HG03039 (cell line): ENCODE results near the gene LRRC58.
"Not testable (repeated sequence)": the region's sequence is repeated elsewhere in the genome, so short reads cannot be mapped to it uniquely, and the experiment has no call there.

Source experiments
- ATAC-seq: cut with Tn5 transposase; IDR thresholded peaks from one replicate; pipeline ENCODE4 v1.9.1; 2021; ENCODE audit warnings: mild to moderate bottlenecking, moderate library complexity; ENCODE audit not compliant: unreplicated experiment

Gene LRRC58

DNA sequence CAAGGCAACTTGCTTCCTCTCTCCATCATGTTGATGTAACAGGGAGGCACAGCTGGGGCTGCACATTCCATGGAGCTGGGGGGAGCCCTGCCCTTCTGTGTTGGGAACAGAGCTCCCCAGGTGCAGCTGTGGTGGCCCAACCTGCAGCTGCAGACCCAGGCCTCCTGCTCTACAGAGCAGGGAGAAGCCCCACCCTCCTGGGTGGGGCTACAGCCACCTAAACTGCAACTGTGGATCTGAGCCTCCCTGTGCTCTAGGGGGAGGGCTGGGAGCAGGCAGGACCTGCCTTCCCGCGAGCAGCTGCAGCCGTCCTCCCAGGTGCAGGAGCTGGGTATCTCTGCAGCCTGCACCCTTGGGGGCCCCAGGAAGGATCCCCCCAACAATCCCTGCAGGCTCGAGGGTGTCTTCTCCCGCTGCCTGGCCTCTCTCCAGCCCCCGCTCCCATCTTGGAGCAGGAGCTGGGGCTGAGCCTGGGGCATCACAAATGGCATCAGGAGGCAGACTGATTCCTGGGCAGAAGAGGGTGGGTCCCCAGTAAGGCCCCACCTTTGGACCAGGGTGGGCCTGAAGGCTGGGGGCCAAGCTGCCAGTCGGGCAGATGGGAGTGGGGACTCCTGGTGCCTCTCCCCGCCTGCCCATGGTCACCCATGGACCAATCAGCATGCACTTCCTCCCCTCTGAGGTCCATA, 7.4 kb downstream of the LRRC58 start:
- ATAC-seq, result no peak

DNA sequence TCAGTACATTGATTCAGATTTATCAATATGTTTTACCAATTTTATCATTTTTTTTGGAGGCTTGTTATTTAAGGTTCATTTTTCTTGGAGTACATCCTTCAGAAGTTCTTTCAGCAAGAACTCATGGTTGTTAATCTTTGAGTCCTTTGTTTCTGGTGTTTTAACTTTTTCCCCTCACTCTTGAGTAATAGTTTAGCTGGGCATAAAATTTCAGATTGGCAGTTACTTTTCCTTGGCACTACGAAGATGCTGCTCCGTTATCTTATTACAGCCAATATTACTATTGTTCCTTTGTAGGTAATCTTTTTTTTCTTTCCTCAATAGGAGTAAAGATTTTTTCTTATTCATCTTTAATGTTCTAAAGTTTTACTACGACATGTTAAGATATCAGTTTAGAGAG, 9.8 kb downstream of the LRRC58 start:
- no peak for ATAC-seq

DNA sequence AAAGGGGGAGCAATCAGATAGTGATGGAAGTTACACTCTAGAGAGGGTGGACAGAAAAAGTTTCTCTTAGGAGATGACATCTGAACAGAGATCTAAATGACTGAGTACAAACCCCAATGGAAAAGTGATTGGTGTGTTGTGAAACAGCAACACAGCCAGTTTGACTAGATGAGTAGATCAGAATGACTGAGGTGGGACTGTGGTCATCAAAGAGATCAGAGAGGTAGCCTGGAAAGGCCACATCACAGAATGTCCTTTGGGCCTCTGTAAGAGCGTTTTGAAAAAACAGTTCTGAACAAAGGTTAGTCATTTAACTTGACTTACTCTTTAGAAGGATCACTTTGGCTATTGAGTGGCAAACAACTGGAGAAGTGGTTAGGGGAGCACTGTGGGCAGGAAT, 10.6 kb downstream of the LRRC58 start:
- ATAC-seq, result no peak

DNA sequence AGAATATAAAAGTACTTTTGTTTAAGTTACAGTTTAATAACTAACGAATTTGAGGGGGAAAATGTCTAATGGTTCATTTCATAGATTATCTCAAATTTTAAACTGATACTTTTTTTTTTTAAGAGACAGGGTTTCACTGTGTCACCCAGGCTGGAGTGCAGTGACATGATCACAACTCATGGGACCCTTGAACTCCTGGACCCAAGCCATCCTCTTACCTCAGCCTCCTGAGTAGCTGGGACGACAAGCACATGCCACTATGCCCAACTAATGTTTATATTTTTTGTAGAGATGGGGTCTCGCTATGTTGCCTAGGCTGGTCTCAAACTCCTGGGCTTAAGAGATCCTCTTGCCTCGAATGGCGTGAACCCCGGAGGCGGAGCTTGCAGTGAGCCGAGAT, 16.5 kb downstream of the LRRC58 start:
- ATAC-seq, result no peak

DNA sequence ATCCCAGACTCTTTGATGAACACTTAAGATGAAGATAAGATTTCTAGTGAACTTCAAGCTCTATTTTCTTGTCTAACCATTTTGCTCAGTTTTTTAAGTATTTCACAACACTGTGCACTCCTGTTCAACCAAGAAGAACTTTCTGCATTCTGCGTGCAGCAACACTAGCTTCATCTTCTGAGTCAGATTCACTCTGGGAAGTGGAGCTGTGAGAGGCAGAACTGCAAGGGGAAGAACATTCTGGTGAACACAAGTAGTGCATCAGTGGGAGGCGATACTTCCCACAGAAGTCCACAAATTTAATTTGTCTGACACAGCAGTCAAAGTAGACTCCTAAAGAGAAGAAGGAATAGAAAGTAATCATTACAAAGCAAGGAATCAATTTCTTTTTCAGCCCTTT, 18.1 kb downstream of the LRRC58 start:
- no peak for ATAC-seq

DNA sequence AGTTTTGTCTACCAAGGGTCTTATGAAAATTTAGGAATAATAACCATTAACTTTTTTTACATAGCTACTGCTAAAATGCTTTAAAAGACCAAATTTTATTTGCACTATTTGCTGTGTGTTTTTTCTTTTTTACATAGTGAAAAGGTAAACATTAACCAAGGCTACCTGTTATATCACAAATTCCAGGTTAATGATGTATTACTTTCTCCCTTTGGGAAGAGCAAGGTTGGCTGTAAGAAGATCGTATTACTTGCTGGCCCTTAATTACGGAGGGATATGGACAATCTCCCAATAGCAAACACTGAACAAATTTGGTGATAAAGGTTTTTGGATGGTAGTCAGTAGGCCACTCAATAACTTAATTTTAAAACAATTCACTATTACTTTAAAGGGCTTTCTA, 22.4 kb downstream of the LRRC58 start:
- ATAC-seq, result no peak

DNA sequence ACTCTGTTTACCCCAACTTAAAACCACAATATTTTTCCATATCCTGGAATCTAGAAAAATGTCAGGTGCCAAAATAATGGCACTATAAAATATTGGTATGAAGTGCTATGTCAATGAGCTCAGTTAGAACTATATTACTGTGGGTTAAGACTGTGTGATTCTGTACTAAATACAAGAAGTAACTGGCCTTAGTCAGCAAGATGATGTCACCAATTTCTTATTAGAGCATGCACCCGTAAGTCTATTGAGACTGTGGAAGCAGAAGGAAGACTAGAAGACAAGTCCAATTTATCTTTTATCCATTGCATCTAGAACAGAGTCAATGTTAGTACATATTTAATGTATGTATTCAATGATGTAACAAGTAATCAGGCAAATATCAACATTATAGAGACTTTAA, 25.0 kb downstream of the LRRC58 start:
- ATAC-seq, result no peak

DNA sequence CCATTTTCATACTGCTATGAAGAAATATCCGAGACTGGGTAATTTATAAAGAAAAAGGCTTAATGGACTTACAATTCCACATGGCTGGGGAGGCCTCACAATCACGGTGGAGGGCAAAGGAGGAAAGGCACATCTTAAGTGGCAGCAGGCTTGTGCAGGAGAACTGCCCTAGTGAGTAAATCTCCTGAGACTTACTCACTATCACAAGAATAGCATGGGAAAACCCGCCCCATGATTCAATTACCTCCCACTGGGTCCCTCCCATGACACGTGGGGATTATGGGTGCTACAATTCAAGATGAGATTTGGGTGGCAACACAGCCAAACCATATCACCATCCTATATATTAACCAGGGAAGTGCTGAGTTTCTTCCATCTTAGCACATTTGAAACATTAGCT, 25.4 kb downstream of the LRRC58 start:
- not testable (repeated sequence) for ATAC-seq

DNA sequence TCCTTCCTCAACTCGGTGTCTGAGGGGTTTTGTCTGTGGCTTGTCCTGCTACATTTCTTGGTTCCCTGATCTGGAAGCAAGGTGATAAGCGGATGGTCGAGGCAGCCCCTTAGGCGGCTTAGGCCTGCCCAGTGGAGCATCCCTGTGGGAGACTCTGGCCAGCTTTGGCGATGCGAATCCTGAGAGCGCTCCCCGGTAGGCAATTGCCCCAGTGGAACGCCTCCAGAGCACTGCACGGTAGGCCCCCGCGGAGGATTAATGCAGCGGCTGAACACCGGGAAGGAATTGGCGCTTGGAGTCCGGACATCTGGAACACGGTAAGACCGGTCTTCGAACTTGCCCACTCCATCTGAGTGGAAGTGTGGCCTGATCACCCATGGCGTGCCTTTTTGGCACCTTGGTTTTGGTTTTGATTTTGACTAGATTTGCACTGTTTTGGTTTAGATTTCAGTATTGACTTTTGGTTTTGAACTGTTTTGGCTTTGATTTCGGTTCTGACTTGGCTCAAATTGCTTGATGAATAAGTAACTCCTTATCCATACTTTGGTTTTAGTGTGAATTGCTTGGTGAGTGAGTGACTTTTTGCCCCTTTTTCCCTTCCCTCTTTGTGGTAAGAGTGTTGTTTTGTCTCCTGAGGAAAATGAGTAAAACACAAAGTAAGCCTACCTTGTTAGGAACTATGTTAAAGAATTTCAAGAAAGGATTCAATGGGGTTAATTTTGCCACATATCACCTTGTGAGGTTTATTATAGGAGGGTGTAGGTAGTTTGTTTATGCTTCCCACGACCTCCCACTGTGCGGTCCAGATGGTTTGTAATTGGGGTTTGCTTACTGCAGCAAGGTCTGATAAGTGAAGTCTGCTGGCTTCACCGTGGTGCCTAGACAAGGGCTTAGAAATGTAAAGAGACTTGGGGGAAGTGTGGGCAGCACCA, 37.0 kb downstream of the LRRC58 start:
- no peak for ATAC-seq

DNA sequence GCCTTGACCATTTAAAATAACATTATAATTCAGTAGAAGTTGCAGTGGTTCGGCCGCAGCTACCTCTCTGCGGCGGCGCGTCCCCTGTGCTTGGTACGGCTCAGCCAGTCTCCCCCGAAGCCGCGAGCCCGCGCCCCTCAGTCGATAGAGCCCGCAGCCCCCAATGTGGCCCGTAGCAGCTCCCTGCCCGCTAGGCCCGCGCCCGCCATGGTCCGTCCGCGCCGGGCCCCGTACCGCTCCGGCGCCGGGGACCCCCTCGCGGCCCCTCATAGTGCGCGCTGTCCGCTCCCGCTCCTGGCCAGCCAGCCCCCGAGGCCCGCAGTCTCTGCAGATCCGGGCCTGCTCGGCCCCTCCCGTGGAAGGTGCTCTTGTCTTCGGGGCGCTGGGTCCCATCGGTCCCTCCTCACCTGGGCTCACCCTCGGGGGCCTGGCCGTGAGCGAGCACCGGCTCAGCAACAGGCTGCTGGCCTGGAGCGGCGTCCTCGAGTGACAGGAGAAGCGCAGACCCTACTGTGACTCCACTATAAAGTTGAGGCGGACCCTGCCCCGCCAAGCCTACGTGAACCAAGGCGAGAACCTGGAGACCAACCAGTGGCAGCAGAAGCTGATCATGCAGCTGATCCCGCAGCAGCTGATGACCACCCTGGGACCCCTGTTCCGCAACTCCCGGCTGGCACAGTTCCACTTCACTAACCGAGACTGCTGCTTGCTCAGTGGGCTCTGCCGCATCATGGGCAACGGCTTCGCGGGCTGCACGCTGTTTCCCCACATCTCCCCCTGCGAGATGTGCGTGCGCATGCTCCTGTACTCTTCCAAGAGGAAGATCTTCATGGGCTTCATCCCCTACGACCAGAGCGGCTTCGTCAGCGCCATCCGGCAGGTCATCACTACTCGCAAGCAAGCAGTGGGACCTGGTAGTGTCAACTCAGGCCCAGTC, 42.4 kb downstream of the LRRC58 start:
- ATAC-seq, result no peak

DNA sequence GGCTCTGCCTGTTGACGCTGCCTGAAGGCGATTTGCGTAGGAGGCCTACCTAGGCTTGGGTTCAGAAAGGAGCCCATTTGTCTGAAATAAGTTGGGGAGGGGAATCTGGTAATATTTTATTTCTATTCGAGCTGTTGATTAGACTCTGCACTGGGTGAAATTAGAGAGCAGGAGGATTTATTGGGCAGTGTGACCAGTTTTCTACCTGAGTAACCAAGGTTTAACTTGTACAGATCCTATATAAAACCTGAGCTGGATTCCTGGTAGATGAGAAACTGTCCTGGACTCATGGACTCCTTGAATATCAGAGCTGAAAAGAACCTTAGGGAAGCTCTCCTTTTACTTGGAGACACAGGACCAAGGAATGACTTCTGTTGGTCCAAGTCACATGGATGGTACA, 44.5 kb downstream of the LRRC58 start:
- no peak for ATAC-seq

DNA sequence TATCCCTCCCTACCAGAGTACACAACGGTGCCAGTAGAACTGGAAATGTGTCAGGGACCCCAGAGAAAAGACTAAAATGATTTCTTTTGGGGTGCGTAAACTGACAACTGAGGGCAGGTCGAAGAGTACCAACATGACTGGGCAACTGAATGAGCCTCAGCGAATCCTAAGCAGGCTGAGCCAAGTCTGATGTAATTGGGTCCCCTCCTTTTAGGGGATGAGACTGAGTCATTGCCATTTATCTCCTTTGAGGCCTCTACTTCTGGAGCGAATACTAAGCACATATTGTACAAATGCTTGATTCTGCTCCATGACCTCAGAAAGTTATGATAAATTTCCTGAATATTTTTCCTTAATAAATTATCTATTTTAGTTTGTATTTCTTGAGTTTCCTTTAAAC, 46.8 kb downstream of the LRRC58 start:
- ATAC-seq, result no peak

DNA sequence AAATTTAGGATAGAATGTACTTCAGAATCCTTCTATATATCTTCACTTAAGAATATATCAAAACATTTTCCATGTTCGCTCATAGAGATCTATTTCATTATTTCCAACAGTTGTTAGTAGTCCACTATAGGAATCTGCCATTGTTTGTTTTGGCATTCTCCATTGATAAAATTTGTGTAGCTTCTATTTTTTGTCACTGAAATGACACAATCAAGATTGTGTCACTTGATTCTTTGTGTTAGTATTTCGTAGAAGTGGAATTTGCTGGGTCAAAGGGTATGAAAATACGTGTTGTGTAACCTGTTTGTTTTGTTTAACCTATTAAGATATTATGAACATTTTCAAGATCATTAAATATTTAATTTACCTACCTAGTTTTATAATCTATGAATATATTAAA, 48.2 kb downstream of the LRRC58 start:
- ATAC-seq, result no peak

DNA sequence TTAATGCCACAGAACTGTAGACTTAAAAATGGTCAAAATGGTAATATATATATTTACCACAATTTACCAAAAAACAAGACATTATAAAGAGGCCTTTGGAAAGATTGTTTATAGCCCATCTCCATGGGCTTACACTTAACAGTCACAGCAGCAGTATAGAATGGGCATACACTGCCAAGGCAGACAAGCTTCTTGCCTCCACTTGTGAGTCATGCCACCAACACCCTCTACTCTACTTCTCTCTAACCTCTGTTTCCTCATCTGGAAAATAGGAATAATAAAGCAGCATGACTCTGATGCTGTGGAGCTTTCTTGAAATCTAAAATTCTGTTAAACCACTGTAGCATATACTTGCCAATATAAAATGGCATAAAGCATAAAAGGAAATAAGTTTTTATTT, 49.8 kb downstream of the LRRC58 start:
- ATAC-seq, result no peak

DNA sequence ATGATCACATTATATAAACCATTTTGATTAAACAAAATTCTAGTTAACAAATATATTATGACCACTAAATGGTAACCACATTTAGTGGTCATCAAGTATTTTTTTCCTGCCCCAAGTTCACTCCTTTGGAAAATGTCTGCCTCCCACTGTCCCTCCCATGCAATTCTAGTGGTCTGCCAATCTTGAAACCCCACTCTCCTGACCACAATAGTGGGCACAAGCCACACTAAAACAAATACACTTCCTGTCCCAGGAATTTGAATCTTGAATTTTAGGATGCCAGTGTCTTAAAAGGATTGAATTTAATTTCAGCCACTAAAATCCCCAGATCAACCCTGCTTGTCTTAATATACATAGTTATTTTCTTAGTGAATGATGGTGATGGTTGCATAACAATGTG, 50.2 kb downstream of the LRRC58 start:
- ATAC-seq, result no peak

DNA sequence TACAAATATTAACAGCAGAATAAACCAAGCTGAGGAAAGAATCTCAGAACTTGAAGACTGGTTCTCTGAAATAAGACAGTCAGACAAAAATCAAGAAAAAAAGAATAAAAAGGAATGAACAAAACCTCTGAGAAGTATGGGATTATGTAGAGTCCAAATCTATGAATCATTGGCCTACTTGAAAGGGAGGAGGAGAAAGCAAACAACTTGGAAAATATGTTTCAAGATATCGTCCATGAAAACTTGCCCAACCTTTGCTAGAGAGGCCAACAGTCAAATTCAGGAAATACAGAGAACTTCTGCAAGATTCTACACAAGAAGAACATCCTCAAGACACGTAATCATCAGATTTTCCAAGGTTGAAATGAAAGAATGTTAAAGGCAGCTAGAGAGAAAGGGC, 57.6 kb downstream of the LRRC58 start:
- ATAC-seq, result not testable (repeated sequence)

DNA sequence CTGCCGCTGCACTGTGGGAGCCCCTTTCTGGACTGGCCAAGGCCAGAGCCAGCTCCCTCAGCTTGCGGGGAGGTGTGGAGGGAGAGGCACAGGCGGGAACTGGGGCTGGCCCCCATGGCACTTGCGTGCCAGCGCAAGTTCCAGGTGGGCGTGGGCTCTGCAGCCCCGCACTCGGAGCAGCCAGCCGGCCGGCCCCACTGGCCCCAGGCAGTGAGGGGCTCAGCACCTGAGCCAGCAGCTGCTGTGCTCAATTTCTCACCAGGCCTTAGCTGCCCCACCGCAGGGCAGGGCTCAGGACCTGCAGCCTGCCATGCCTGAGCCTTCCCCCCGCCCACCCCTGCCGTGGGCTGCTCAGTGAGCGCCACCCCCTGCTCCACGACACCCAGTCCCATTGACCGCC, 59.5 kb downstream of the LRRC58 start:
- no peak for ATAC-seq

DNA sequence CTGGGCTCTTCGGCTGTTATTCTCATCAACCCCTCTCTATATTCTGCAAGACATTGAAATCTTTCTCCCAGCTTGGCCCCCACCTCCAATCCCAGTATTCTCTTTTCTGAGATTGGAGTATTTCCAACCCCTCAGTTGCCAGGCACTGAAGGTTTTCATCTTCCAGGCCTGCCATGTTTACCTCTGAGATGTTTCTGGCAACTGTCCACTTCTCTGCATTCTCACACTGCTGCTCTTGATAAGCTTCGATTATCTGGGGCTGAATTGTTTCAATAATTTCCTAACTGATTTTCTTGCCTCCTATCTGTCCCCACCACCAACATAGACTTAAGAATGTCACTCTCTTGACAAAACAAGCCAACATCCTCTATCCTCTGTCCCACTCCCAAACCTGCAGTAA, 62.7 kb downstream of the LRRC58 start:
- ATAC-seq, result no peak

DNA sequence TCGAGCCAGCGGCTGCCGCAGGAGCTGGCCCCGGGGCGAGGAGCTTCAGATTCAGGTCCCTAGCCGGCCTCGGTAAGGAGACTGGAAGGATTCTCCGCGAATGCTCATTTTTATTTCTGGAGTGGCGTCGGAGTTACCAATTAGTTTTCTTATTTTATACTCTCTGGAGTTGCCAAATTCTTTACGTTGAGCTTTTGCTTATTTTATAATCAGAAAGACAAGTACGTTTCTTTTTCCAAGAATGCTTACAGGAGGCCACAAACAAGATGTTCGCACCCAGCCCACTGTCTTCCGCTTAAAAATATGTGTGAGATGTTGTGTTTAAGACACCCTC, 63.7 kb downstream of the LRRC58 start:
- no peak for ATAC-seq

DNA sequence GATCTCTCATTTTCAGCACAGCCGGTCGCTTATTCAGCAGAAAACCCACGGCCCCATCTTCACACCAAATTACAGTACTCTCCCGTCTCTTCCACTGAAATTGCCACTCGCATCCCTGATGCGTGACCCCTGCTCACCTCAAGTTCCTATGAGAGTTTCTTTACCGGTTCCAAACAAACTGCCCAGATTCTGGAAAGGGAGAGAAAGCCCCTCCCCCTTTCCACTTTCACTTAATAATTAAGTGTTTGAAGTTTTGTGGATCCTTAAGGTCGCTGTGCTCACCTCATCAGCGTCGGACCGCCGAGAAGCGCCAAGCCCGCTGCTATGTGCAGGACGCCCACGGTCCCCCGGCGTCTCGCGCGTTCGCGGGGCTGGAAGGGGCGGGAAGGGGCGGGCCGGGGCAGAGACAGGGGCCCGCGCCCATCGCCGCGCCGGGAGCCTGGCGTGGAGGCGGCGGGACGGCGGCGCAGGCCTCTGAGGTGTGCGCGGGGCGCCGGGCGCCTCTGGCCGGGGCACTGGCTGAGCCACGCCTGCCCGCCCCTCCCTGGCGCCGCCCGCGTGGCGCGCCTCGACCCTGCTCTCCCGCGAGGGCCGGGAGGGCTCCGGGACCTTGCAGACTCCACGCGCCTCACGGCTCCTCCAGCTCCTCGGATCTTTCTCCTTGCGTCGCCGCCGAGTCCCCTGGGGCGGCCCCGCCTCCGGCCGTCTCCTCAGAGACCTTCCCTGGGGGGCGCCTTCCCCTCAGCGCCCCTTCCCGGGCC, 64.2 kb downstream of the LRRC58 start, which contains the start of gene GPR156:
Gene GPR156, minus strand, starts transcription at position 476 of the 761 bp plus-strand sequence. CDS start 41,124 bp downstream, outside the sequence.
- no peak for ATAC-seq

DNA sequence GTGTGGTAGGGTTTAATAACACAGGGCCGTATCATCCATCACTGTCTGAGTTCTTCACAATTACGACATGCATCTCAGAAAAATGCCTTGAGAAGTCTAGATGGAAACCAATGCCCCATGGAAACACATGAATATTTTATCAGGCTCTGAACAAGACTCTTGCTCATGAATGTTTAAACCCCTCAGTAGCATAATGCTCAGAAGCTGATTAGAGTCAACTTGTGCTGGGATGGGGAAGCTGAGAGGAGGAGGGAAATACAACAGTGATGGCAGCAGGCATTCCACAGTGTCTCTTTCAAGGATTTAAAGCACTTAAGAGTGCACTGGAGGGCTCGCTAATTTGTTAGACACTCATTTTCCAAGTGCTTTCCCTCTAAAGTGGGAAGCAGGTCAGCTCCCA, 67.9 kb downstream of the LRRC58 start:
- no peak for ATAC-seq
